GM12878 (cell line): ENCODE data around the gene KPNA1. TPM values are rescaled to one million over a fixed set of nuclear protein-coding genes. Genes with fewer than 3 reads are reported as not detected.

Experiments used
- ATAC-seq: fragments of 200-7000 bp; cut with Tn5 transposase; 3 replicates; pipeline ENCODE4 v1.9.1; 2020; ENCODE audit warnings: mild to moderate bottlenecking, moderate library complexity
- BruUV-seq: library from RNA; stranded (reverse); fragments of 400-500 nt; replicated peaks from 2 replicates; lab custom pipeline; 2021; lab: Mats Ljungman, UMichigan
- CTCF ChIA-PET: fragments of 300-600 bp; sonication (Branson Sonifier 250); formaldehyde crosslinking; extraction: SDS; loops from one replicate; lab custom pipeline; 2021; ENCODE audit warnings: inconsistent platforms; lab: Yijun Ruan, JAX
- POLR2A ChIA-PET: fragments of 350-600 bp; formaldehyde crosslinking; extraction: SDS; loops from one replicate; lab custom pipeline; 2021; ENCODE audit warnings: inconsistent platforms; lab: Charles Lee
- RAD21 ChIA-PET: fragments of 300-600 bp; sonication (Branson Sonifier 250); formaldehyde crosslinking; loops from one replicate; lab custom pipeline; 2023; ENCODE audit warnings: antibody characterized with exemption; ENCODE audit not compliant: unreplicated experiment; lab: Charles Lee
- SMC1A ChIA-PET: fragments of 300-600 bp; sonication (Branson Sonifier 250); formaldehyde crosslinking; loops from one replicate; lab custom pipeline; 2023; ENCODE audit not compliant: unreplicated experiment, uncharacterized antibody; lab: Charles Lee
- DNase-seq: peaks from one replicate; pipeline ENCODE4 v3.0.0-alpha.2; 2011; ENCODE audit warnings: low read depth, low spot score
- FAIRE-seq: peaks from 3 replicates; lab custom pipeline; 2011; peaks lifted over from hg19 to GRCh38; lab: Jason Lieb, UNC
- H2AFZ ChIP-seq: 2 replicates; pipeline ENCODE4 v1.6.0; 2011; ENCODE audit warnings: low read depth, low read length, control low read depth; ENCODE audit not compliant: control insufficient read depth
- H3K27ac ChIP-seq: 2 replicates; pipeline ENCODE4 v1.5.1; 2011; ENCODE audit warnings: control low read depth; ENCODE audit not compliant: control insufficient read depth, insufficient read depth
- H3K27me3 ChIP-seq, 2 experiments: replicated peaks in 1 of 2; 2 replicates each; pipeline versions ENCODE4 v1.6.0 to v1.6.1; 2011; ENCODE audit warnings: low read length in 1 of 2; ENCODE audit not compliant: control insufficient read depth in 2 of 2, insufficient read depth in 2 of 2
- H3K36me3 ChIP-seq, 2 experiments: 2 replicates each; pipeline ENCODE4 v1.5.1; 2011; ENCODE audit warnings: low read length in 1 of 2; ENCODE audit not compliant: control insufficient read depth in 2 of 2, insufficient read depth in 2 of 2
- H3K4me1 ChIP-seq: 2 replicates; pipeline ENCODE4 v1.6.1; 2011; ENCODE audit warnings: mild to moderate bottlenecking, low read length, moderate library complexity, mixed read lengths; ENCODE audit not compliant: control insufficient read depth, insufficient read depth
- H3K4me2 ChIP-seq: 2 replicates; pipeline ENCODE4 v1.6.0; 2011; ENCODE audit warnings: control low read depth; ENCODE audit not compliant: control insufficient read depth, insufficient read depth
- H3K4me3 ChIP-seq: fragments of 200-600 bp; sonication (generic); 2 replicates; pipeline ENCODE4 v1.5.1; 2016
- H3K79me2 ChIP-seq: 2 replicates; pipeline ENCODE4 v1.6.0; 2011; ENCODE audit warnings: low read length; ENCODE audit not compliant: control insufficient read depth, insufficient read depth
- H3K9ac ChIP-seq: 2 replicates; pipeline ENCODE4 v1.8.0; 2011; ENCODE audit warnings: low read length, control low read depth, mixed read lengths; ENCODE audit not compliant: control insufficient read depth, insufficient read depth
- H3K9me3 ChIP-seq: replicated peaks from 3 replicates; pipeline ENCODE4 v1.5.1; 2011; ENCODE audit warnings: mild to moderate bottlenecking, low read length; ENCODE audit not compliant: control insufficient read depth, insufficient read depth
- H4K20me1 ChIP-seq: 2 replicates; pipeline ENCODE4 v1.6.0; 2011; ENCODE audit not compliant: control insufficient read depth, insufficient read depth
- BACH1 ChIP-seq: fragments of 450-650 bp; IDR thresholded peaks from 2 replicates; pipeline ENCODE4 v1.6.1; 2017; ENCODE audit warnings: mild to moderate bottlenecking, borderline replicate concordance
- FOS ChIP-seq: IDR thresholded peaks from 3 replicates; pipeline ENCODE4 v1.6.1; 2011; ENCODE audit warnings: borderline replicate concordance; ENCODE audit not compliant: insufficient read length; ENCODE audit errors: extremely low read depth
- HDGF ChIP-seq: fragments of 450-650 bp; IDR thresholded peaks from 2 replicates; pipeline ENCODE4 v1.6.1; 2016; ENCODE audit warnings: antibody characterized with exemption
- MTA3 ChIP-seq: IDR thresholded peaks from 2 replicates; pipeline ENCODE4 v1.6.1; 2012; ENCODE audit warnings: low read length, inconsistent platforms, borderline replicate concordance
- MYC ChIP-seq: IDR thresholded peaks from 2 replicates; pipeline ENCODE4 v1.6.1; 2011; ENCODE audit warnings: mild to moderate bottlenecking, low read length, moderate library complexity, inconsistent platforms; ENCODE audit not compliant: insufficient read depth, insufficient replicate concordance, insufficient read length, severe bottlenecking
- NRF1 ChIP-seq: conservative IDR thresholded peaks from 2 replicates; pipeline ENCODE4 v1.6.1; 2011; ENCODE audit warnings: mild to moderate bottlenecking, low read depth, low read length, improper control_type of control experiment
- RUNX3 ChIP-seq: IDR thresholded peaks from 2 replicates; pipeline ENCODE4 v1.6.1; 2012; ENCODE audit warnings: low read length, inconsistent platforms
- SIX5 ChIP-seq: IDR thresholded peaks from 2 replicates; pipeline ENCODE4 v1.6.1; 2011; ENCODE audit warnings: mild to moderate bottlenecking, low read depth, low read length, moderate library complexity; ENCODE audit not compliant: severe bottlenecking
- USF1 ChIP-seq: IDR thresholded peaks from 2 replicates; pipeline ENCODE4 v1.6.1; 2011; ENCODE audit warnings: borderline replicate concordance, low read depth, mild to moderate bottlenecking, moderate library complexity, mixed read lengths, low read length; ENCODE audit not compliant: insufficient read depth; ENCODE audit errors: extremely low read length
- USF2 ChIP-seq: IDR thresholded peaks from 2 replicates; pipeline ENCODE4 v1.6.1; 2011; ENCODE audit warnings: low read depth, low read length, improper control_type of control experiment, borderline replicate concordance
- ZBTB33 ChIP-seq: fragments of 450-650 bp; IDR thresholded peaks from 2 replicates; pipeline ENCODE4 v1.6.1; 2017; ENCODE audit warnings: mild to moderate bottlenecking
- WGBS: methylation state at CpG from one replicate; pipeline ENCODE4 v1.1.6; 2016; ENCODE audit warnings: low lambda C conversion rate; ENCODE audit not compliant: insufficient replicate concordance, insufficient coverage; ENCODE audit errors: missing lambda C conversion rate; 5-methylcytosine and 5-hydroxymethylcytosine counted together
- in situ Hi-C: fragments of 300-500 bp; cut with MboI; formaldehyde crosslinking; loops from 9 replicates; pipeline ENCODE4 v1.14.3; 2018; ENCODE audit warnings: mixed read lengths
- intact Hi-C: fragments of 100-400 bp; cut with micrococcal nuclease; formaldehyde crosslinking; loops from one replicate; pipeline ENCODE4 v1.14.2; 2022; ENCODE audit not compliant: unreplicated experiment
- polyA plus RNA-seq, 11 experiments: library from polyadenylated mRNA; depleted of rRNA in 4 of 11; unstranded in 6 of 11; stranded (reverse) in 5 of 11; fragments of >200 nt; fragmentation: Nextera tagmentation in 4 of 11; fragmentation: Illumina TruSeq in 1 of 11; extraction: Ambion mirVana in 4 of 11; extraction: Trizol in 1 of 11; gene quantifications; 1 replicate in 1 of 11; 2 replicates in 10 of 11; pipeline versions ENCODE4 v1.2.1 to v1.2.3, GENCODE V29; 2011 to 2016; ENCODE audit warnings: inconsistent platforms in 2 of 11, missing spikeins in 2 of 11, low read depth in 1 of 11
- total RNA-seq, 4 experiments: library from RNA; depleted of rRNA in 3 of 4; stranded (reverse); fragments of >200 nt in 3 of 4; fragmentation: Illumina TruSeq in 1 of 4; extraction: Trizol in 1 of 4; gene quantifications; 2 replicates each; pipeline versions ENCODE4 v1.2.1 to v1.2.3, GENCODE V29; 2013 to 2021

KPNA1 gene
- total and polyA plus RNA-seq, 10 of the 15 experiments (the other 5 are each of a cell fraction or from before 2014, with no cell fraction given): 8.5 to 52.7 (median 41.0) TPM

GRCh38 chr3:122466701-122467240 is 48.0 kb downstream of the KPNA1 start:
- intact Hi-C loops (loop anchor here (5.0 kb wide), 1 partner anchor 211 kb away; no protein-coding TSS in a partner anchor), in situ Hi-C loops (no loop called here)
- peaks cover 35% of the 10 kb centered on the region for H3K79me2 ChIP-seq

More at GRCh38 chr3:122466701-122467240, 48.0 kb downstream of the KPNA1 start:
- Histone ChIP-seq H2AFZ (no peak overlapping the region), H3K36me3 (peaks cover 0 to 10% of the 10 kb centered on the region in 2 experiments; a peak in 3 of 4 replicates), H3K9ac (no peak overlapping the region), H3K27me3 (no peaks in the 10 kb centered on the region), H3K4me1 (peaks cover 16% of the 10 kb centered on the region), H3K4me2 (no peak overlapping the region), H3K4me3 (no peak overlapping the region), H4K20me1 (no peaks in the 10 kb centered on the region), H3K9me3 (no peaks in the 10 kb centered on the region)
- WGBS: 99% methylated on average over 3 of the region's 3 CpGs
- ChIA-PET RAD21 (interaction anchor here (0.8 to 2.9 kb wide), 6 partner anchors 35 to 161 kb away, joined by 3 to 6 read pairs (median 4); partner anchors contain the start of genes FAM162A and KPNA1), CTCF (interaction anchor here (1.1 to 2.0 kb wide), 7 partner anchors 12 to 212 kb away, joined by 3 to 7 read pairs (median 3); partner anchors contain the start of gene FAM162A), POLR2A (interaction anchor here (2.9 kb wide), 1 partner anchor 42 kb away, joined by 9 read pairs; no protein-coding TSS in a partner anchor)
- BruUV-seq: no TSS peak
- no peak for DNase-seq
- no peak for ATAC-seq
- TF ChIP-seq FOS: no peak
- no peak for TF ChIP-seq MYC
- no peak for TF ChIP-seq USF1
- TF ChIP-seq HDGF: no peak
- no peak for TF ChIP-seq USF2
- no peak for TF ChIP-seq ZBTB33
- TF ChIP-seq MTA3: no peak
- TF ChIP-seq NRF1: no peak
- TF ChIP-seq RUNX3: no peak
- no peak for TF ChIP-seq BACH1
- TF ChIP-seq SIX5: no peak
- TF ChIP-seq, all 136 proteins: peak for 0
- FAIRE-seq: no peak
- H3K27ac ChIP-seq: no peak overlapping the region
- SMC1A ChIA-PET: interaction anchor here (0.9 to 5.6 kb wide), 7 partner anchors 10 to 67 kb away, joined by 3 to 61 read pairs (median 6); partner anchors contain the start of gene KPNA1
